Omental fat pad (tissue), 4 donors: ENCODE results near the gene SLC45A2. TPM values are rescaled to one million over a fixed set of nuclear protein-coding genes. Genes with fewer than 3 reads are reported as not detected.

Experiments used
- ATAC-seq: fragments of 150-250 bp; one replicate; pipeline ENCODE4 v1.9.1; 2016; ENCODE audit warnings: mild to moderate bottlenecking, moderate library complexity; ENCODE audit not compliant: low FRiP score
- DNase-seq: peaks from one replicate; pipeline ENCODE4 v3.0.0-alpha.2; 2019; ENCODE audit warnings: low spot score
- total RNA-seq, 4 donors: library from RNA; depleted of rRNA; stranded (reverse); fragments of >200 nt; gene quantifications; one replicate each; pipeline ENCODE4 v1.1.0, GENCODE V29; 2016
- TF ChIP-seq, protein P1 (sequence below), 3 donors: fragments of 450-650 bp; IDR thresholded peaks; one replicate each; pipeline ENCODE4 v1.5.1; 2016 to 2017; ENCODE audit warnings: antibody characterized with exemption in 3 of 3, mild to moderate bottlenecking in 3 of 3, moderate library complexity in 2 of 3

Gene SLC45A2
- total RNA-seq, 4 donors from 2014 or later: 0.19 TPM; not detected in 3

DNA sequence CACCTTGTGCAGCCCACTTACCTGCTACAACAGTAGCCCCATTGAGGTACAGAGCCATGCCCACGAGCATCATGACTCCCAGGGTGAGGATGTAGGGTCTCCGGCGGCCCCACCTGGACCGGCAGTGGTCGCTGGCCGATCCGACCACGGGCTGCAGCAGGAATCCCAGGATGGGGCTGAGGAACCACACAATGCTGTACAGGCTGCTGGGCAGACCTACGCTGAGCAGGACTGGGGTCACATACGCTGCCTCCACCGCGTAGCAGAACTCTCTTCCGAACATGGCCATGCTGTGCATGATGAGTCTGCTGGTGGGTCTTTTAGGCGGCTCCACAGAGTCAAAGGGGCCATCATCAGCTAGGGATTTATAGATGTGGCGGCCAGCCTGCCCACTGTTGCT is 315 bp downstream of the SLC45A2 start:
- TF ChIP-seq, protein P1, sequence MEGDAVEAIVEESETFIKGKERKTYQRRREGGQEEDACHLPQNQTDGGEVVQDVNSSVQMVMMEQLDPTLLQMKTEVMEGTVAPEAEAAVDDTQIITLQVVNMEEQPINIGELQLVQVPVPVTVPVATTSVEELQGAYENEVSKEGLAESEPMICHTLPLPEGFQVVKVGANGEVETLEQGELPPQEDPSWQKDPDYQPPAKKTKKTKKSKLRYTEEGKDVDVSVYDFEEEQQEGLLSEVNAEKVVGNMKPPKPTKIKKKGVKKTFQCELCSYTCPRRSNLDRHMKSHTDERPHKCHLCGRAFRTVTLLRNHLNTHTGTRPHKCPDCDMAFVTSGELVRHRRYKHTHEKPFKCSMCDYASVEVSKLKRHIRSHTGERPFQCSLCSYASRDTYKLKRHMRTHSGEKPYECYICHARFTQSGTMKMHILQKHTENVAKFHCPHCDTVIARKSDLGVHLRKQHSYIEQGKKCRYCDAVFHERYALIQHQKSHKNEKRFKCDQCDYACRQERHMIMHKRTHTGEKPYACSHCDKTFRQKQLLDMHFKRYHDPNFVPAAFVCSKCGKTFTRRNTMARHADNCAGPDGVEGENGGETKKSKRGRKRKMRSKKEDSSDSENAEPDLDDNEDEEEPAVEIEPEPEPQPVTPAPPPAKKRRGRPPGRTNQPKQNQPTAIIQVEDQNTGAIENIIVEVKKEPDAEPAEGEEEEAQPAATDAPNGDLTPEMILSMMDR (IDR thresholded peaks at IDR 0.05): no peak
- ATAC-seq: no peak
- no peak for DNase-seq

DNA sequence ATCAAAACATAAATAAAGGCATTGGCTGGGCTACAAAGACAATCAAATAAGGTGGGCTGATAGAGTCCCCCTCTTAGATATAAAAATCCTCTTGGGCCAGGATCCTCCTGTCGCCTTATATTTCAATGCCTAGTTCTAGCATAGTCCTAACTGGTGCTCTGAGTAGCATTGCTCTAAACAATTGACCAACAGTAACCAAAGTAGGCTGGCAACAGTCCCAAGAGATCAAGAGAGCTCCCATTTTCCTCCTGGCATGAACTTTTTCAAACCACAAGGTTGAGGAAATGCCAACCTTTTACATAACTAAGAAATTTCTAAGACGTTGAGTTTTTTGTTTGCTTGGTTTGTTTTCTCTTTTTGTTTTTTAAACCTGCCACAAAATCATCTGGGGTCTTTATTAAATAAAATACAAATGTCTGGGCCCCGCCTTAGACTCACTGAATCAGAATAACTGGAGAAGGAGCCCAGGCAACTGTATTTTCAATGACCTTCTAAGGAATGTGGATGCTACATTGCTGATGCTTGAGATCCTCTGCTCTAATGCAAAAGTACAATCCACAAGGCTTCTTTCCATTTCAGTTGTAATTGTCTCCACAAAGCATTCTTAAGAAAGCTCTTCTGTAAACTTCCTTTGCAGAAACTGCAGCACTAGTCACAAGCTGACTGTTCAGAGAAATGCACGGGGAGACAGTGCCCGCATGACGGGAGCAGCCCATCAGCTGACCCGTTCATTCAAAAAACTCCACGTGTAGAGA is 2.9 kb downstream of the SLC45A2 start:
- TF ChIP-seq, protein P1 (IDR thresholded peaks at IDR 0.05): no peak
- ATAC-seq (no peak), DNase-seq (no peak)

DNA sequence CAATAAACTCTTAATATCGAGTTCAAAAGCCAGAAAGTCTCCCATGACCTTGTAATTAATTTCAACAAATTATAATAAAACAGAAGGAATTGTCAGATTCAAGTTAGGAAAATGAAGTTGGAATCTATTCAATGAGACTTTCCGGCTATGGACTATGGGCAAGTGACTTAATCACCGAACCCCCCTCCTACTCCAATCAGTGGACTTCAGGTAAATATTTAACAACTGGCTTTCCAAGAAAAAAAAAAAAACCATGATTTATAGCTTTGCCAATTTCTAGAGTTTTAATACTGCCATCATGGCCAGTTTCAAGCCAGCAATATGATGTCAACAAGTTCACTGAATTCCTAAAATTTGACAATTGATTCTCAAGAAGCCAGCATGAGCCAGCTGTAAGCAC is 4.5 kb downstream of the SLC45A2 start:
- TF ChIP-seq, protein P1 (IDR thresholded peaks at IDR 0.05): no peak
- ATAC-seq (no peak), DNase-seq (no peak)

DNA sequence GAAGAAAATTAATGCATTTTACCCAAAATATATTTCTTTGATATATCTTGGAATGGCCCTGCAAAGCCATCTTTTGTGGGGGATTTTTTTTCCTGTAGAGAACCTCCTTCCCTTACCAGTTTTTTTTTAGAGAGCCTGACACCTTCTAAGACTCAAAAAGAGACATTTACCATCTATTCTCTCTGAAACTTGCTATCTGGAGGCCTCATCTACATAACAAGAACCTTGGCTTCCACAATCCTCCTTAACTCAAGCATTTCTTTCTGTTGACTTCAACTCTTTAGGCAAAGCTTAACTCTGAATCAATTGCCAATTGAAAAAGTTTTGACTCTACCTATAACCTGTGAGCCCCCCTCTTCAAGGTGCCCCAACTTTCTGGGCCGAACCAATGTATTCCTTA is 6.2 kb downstream of the SLC45A2 start:
- ATAC-seq (no peak), DNase-seq (no peak)
- TF ChIP-seq, protein P1 (IDR thresholded peaks at IDR 0.05): no peak

DNA sequence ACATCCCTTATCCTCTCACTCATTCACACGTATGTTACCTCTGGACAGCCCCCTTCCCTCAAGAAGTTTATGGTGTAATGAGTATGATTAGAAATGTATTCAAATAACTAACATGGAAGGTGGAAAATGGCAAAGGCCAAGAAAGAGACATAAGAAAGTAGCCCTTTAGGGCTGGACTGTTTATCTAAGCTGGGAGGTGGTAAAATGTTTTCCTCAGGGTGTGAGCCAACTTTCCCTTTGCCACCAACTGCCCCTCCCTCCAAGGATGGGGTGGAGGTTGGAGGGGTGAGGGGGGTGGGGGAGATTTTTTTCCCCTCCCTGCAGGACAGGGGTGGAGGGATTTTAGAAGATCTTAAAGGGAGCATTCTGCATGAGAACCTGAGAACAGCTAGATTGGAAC is 8.2 kb downstream of the SLC45A2 start:
- ATAC-seq: no peak
- TF ChIP-seq, protein P1 (IDR thresholded peaks at IDR 0.05): no peak
- no peak for DNase-seq

DNA sequence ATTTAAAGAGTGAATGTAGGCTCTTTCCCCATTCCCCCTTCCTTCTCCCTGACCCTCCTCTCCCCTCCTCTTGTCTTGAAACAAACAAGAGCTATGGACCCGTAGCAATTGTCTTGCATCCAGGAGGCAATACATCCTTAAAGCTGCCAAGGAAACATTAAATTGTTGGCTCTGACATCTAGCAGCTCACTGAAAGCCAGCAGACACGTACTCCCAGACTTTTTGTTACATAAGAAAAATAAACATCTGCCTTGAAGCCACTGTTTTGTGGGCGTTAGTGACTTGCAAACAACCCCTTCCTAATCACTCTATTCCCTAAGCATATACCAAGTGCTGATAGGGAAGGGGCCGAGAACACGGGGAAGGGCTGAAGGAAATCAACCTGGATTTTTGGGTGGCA is 8.6 kb downstream of the SLC45A2 start:
- ATAC-seq (no peak), DNase-seq (no peak)
- TF ChIP-seq, protein P1 (IDR thresholded peaks at IDR 0.05): no peak

DNA sequence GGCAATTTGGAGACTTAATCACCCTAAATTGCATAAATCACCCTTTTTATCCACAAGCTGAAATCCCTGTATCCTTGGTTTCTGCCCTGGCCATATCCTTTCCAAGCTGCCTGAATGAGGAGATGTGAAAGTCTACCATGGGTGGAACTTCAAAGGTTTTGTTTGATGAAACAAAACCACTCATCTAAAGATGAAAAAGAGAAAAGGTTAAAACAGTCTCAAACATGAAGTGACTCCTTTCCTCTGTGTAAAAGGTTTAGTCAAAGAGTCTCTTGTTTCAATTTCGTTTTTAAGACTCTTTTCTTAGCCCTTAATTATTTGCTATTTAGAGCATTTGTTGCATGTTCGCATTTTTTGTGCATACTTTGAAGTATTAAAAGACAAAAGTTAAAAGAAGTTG is 11.2 kb downstream of the SLC45A2 start:
- ATAC-seq (no peak), DNase-seq (no peak)
- TF ChIP-seq, protein P1 (IDR thresholded peaks at IDR 0.05): no peak
